CD14-positive monocyte (primary cell): ENCODE results near the gene MIDN. TPM values are rescaled to one million over a fixed set of nuclear protein-coding genes. Genes with fewer than 3 reads are reported as not detected.

ENCODE experiments used
- DNase-seq, 3 donors: peaks; one replicate each; pipeline ENCODE4 v3.0.0-alpha.2; 2011 to 2022
- H2AFZ ChIP-seq: 2 replicates; pipeline ENCODE4 v1.6.0; 2012; ENCODE audit warnings: mild to moderate bottlenecking, low read depth, low read length, inconsistent platforms; ENCODE audit not compliant: insufficient read depth, poor library complexity, severe bottlenecking
- H3K27ac ChIP-seq, 2 donors: 1 replicate in 1 of 2; 2 replicates in 1 of 2; pipeline ENCODE4 v1.5.1; 2012 to 2013; ENCODE audit warnings: low read length in 2 of 2, control low read depth in 1 of 2, inconsistent platforms in 1 of 2, low read depth in 1 of 2, mild to moderate bottlenecking in 1 of 2
- H3K27me3 ChIP-seq, 2 donors: one replicate each; pipeline versions ENCODE4 v1.6.0 to v1.6.1; 2011 to 2013; ENCODE audit warnings: low read length in 2 of 2; ENCODE audit not compliant: control insufficient read depth in 2 of 2, insufficient read depth in 2 of 2
- H3K36me3 ChIP-seq, 2 donors: replicated peaks in 1 of 2; 1 replicate in 1 of 2; 2 replicates in 1 of 2; pipeline versions ENCODE4 v1.5.1 to v1.6.1; 2012 to 2013; ENCODE audit warnings: low read length in 2 of 2, control low read depth in 1 of 2, inconsistent platforms in 1 of 2, mild to moderate bottlenecking in 1 of 2; ENCODE audit not compliant: insufficient read depth in 2 of 2, control insufficient read depth in 1 of 2
- H3K4me1 ChIP-seq, 2 donors: 1 replicate in 1 of 2; 2 replicates in 1 of 2; pipeline versions ENCODE4 v1.5.1 to v1.6.1; 2012 to 2013; ENCODE audit warnings: low read length in 2 of 2, control low read depth in 1 of 2, inconsistent platforms in 1 of 2, mild to moderate bottlenecking in 1 of 2, moderate library complexity in 1 of 2; ENCODE audit not compliant: insufficient read depth in 2 of 2, control insufficient read depth in 1 of 2
- H3K4me2 ChIP-seq: replicated peaks from 2 replicates; pipeline ENCODE3; 2012; ENCODE audit warnings: low read length, moderate library complexity, mild to moderate bottlenecking; ENCODE audit not compliant: poor library complexity, severe bottlenecking; ENCODE audit errors: extremely low read depth
- H3K4me3 ChIP-seq, 3 experiments: fragments of 200-600 bp in 1 of 3; sonication (generic) in 1 of 3; replicated peaks in 1 of 3; 1 replicate in 2 of 3; 2 replicates in 1 of 3; pipeline ENCODE4 v1.5.1; 2011 to 2013; ENCODE audit warnings: low read length in 3 of 3, mild to moderate bottlenecking in 3 of 3, control low read depth in 2 of 3, low read depth in 2 of 3, inconsistent platforms in 1 of 3, moderate library complexity in 1 of 3
- H3K79me2 ChIP-seq: 2 replicates; pipeline ENCODE4 v1.6.0; 2012; ENCODE audit warnings: mild to moderate bottlenecking, control low read depth, inconsistent platforms, low read length, moderate library complexity; ENCODE audit not compliant: insufficient read depth
- H3K9ac ChIP-seq: 2 replicates; pipeline ENCODE4 v1.6.0; 2017; ENCODE audit warnings: low read length, mild to moderate bottlenecking; ENCODE audit not compliant: insufficient read depth, poor library complexity, severe bottlenecking
- H3K9me3 ChIP-seq, 2 donors: replicated peaks in 1 of 2; 1 replicate in 1 of 2; 2 replicates in 1 of 2; pipeline versions ENCODE4 v1.5.1 to v1.6.1; 2012 to 2013; ENCODE audit warnings: low read length in 2 of 2, control low read depth in 1 of 2; ENCODE audit not compliant: control insufficient read depth in 1 of 2, insufficient read depth in 1 of 2
- H4K20me1 ChIP-seq: 2 replicates; pipeline ENCODE4 v1.6.0; 2012; ENCODE audit warnings: mild to moderate bottlenecking, low read length, control low read depth, moderate library complexity; ENCODE audit not compliant: insufficient read depth
- H3K27ac Mint-ChIP-seq, 7 donors: one replicate each; pipeline ENCODE4 v1.8.0; 2020; ENCODE audit warnings: mild to moderate bottlenecking in 7 of 7, mixed read lengths in 7 of 7, moderate library complexity in 6 of 7, inconsistent platforms in 2 of 7
- H3K27me3 Mint-ChIP-seq, 3 donors: one replicate each; pipeline ENCODE4 v1.8.0; 2021 to 2022; ENCODE audit warnings: low read depth in 3 of 3, mild to moderate bottlenecking in 3 of 3, mixed read lengths in 3 of 3, moderate library complexity in 3 of 3, inconsistent platforms in 1 of 3
- H3K36me3 Mint-ChIP-seq, 2 donors: one replicate each; pipeline ENCODE4 v1.8.0; 2020; ENCODE audit warnings: mixed read lengths in 2 of 2, inconsistent platforms in 1 of 2, mild to moderate bottlenecking in 1 of 2
- H3K4me1 Mint-ChIP-seq: one replicate; pipeline ENCODE4 v1.8.0; 2020; ENCODE audit warnings: mild to moderate bottlenecking, mixed read lengths
- H3K4me3 Mint-ChIP-seq, 2 donors: one replicate each; pipeline ENCODE4 v1.8.0; 2020; ENCODE audit warnings: mild to moderate bottlenecking in 2 of 2, mixed read lengths in 2 of 2, moderate library complexity in 1 of 2
- H3K9me3 Mint-ChIP-seq, 7 donors: one replicate each; pipeline ENCODE4 v1.8.0; 2020 to 2022; ENCODE audit warnings: mixed read lengths in 7 of 7, mild to moderate bottlenecking in 6 of 7, moderate library complexity in 6 of 7, inconsistent platforms in 2 of 7
- WGBS: methylation state at CpG from one replicate; pipeline ENCODE4 v1.1.5; 2013; ENCODE audit warnings: missing lambda C conversion rate; ENCODE audit not compliant: insufficient coverage; 5-methylcytosine and 5-hydroxymethylcytosine counted together
- intact Hi-C, 2 donors: fragments of 100-400 bp; cut with micrococcal nuclease; formaldehyde crosslinking; loops; one replicate each; pipeline versions ENCODE4 v1.15.0 to v1.15.1; 2023
- polyA plus RNA-seq, 3 donors: library from polyadenylated mRNA; depleted of rRNA in 1 of 3; unstranded in 2 of 3; stranded (reverse) in 1 of 3; fragments of 300-500 nt in 2 of 3; fragments of >200 nt in 1 of 3; fragmentation: Illumina TruSeq in 2 of 3; gene quantifications; 1 replicate in 2 of 3; 2 replicates in 1 of 3; pipeline ENCODE4 v1.2.3, GENCODE V29; 2012 to 2021
- TF ChIP-seq, protein P1 (sequence below): fragments of 200-600 bp; IDR thresholded peaks from one replicate; pipeline ENCODE4 v1.8.0; 2022; ENCODE audit warnings: antibody characterized with exemption, mild to moderate bottlenecking

The MIDN gene
- polyA plus RNA-seq, 3 donors: 5.6 to 301 (median 11.0) TPM

DNA sequence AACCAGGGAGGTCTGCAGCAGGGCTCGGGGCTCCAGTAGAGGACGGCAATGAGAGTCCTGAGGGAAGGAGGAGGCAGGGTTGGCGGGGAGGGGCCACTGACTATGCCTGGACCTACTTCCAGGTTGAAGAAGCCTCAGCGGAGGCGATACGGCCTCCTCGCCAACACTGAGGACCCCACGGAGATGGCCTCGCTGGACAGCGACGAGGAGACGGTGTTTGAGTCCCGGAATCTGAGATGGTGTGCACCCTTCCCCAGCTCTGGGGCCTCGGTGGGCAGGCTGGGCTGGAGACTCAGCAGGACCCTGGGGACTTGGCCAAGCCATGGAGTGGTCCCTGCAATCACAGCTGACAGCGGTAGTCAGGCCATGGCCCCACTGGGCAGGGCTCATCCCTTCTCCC lies 28.7 kb downstream of the MIDN start:
- H3K4me1 ChIP-seq: peaks cover 41 to 50% of the 10 kb centered on the region in 2 donors

DNA sequence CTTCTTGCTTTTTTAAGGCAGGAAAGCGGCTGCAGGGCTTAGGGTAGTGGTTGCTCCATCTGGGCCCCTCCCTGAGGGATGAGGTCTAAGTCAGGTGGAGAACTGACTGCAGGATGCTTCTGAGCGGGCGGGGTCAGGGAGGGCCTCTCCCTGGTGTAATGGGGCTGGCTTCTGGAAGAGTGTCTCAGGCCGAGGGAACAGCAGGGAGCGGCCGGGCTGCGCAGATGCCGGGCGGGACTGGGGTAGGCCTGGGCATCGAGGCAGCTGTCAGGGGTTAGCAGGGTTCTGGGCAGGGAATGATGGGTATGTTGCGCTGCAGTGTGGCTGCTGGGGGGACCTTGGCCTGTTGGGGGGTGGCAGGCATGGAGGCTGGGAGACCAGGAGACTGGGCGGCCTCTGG lies 29.7 kb downstream of the MIDN start:
- peaks cover 43% of the 10 kb centered on the region for H4K20me1 ChIP-seq
- H2AFZ ChIP-seq: no peak overlapping the region
- peaks cover 31 to 39% of the 10 kb centered on the region in 2 donors for H3K4me1 ChIP-seq
- Mint-ChIP-seq H3K9me3 (peaks cover 0 to 4% (median 0%) of the 10 kb centered on the region in 7 donors), H3K4me3 (no peak overlapping the region), H3K4me1 (peaks cover 29% of the 10 kb centered on the region), H3K27me3 (peaks cover 2 to 5% (median 3%) of the 10 kb centered on the region in 3 donors), H3K27ac (peak overlapping the region in 2 of 7 donors; percentile 26 to 66), H3K36me3 (peaks cover 28 to 51% of the 10 kb centered on the region in 2 donors)
- H3K9me3 ChIP-seq: no peaks in the 10 kb centered on the region
- no peak for DNase-seq
- no peak overlapping the region for H3K4me2 ChIP-seq
- no peak overlapping the region for H3K4me3 ChIP-seq
- intact Hi-C loops: loop anchor here (5.0 kb wide), 2 partner anchors 79 to 104 kb away; partner anchors contain the start of gene NDUFS7 (in 2 of the 2)
- no peak overlapping the region for H3K9ac ChIP-seq
- peaks cover 31% of the 10 kb centered on the region for H3K79me2 ChIP-seq
- WGBS: 85% methylated on average over 11 of the region's 12 CpGs
- TF ChIP-seq, protein P1, sequence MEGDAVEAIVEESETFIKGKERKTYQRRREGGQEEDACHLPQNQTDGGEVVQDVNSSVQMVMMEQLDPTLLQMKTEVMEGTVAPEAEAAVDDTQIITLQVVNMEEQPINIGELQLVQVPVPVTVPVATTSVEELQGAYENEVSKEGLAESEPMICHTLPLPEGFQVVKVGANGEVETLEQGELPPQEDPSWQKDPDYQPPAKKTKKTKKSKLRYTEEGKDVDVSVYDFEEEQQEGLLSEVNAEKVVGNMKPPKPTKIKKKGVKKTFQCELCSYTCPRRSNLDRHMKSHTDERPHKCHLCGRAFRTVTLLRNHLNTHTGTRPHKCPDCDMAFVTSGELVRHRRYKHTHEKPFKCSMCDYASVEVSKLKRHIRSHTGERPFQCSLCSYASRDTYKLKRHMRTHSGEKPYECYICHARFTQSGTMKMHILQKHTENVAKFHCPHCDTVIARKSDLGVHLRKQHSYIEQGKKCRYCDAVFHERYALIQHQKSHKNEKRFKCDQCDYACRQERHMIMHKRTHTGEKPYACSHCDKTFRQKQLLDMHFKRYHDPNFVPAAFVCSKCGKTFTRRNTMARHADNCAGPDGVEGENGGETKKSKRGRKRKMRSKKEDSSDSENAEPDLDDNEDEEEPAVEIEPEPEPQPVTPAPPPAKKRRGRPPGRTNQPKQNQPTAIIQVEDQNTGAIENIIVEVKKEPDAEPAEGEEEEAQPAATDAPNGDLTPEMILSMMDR: no peak
- peaks cover 29 to 32% of the 10 kb centered on the region in 2 donors for H3K36me3 ChIP-seq
- no peak overlapping the region for H3K27ac ChIP-seq
- H3K27me3 ChIP-seq: peaks cover 0 to under 1% of the 10 kb centered on the region in 2 donors

More for the DNA sequence above, 28.7 kb downstream of the MIDN start:
- H3K4me1 Mint-ChIP-seq: peaks cover 39% of the 10 kb centered on the region
- no peaks in the 10 kb centered on the region for H3K9me3 ChIP-seq
- WGBS: 98% methylated on average over 9 of the region's 15 CpGs
- H3K36me3 Mint-ChIP-seq: peaks cover 37 to 61% of the 10 kb centered on the region in 2 donors
- no peak overlapping the region for H3K9ac ChIP-seq
- H2AFZ ChIP-seq: no peak overlapping the region
- H3K9me3 Mint-ChIP-seq: peaks cover 0 to 2% (median 0%) of the 10 kb centered on the region in 7 donors
- no peaks in the 10 kb centered on the region for H3K27me3 Mint-ChIP-seq
- peak overlapping the region in 1 of 2 donors; percentile 65 for H3K4me3 Mint-ChIP-seq
- no peak overlapping the region for H3K4me3 ChIP-seq
- DNase-seq: no peak
- H3K27ac Mint-ChIP-seq: peak overlapping the region in 6 of 7 donors; percentile 54 to 85 (median 80)
- H3K27me3 ChIP-seq: no peaks in the 10 kb centered on the region
- H3K4me2 ChIP-seq: no peak overlapping the region
- H3K79me2 ChIP-seq: peaks cover 42% of the 10 kb centered on the region
- intact Hi-C loops: loop anchor here (5.0 kb wide), 2 partner anchors 80 to 105 kb away; partner anchors contain the start of gene NDUFS7 (in 2 of the 2)
- TF ChIP-seq, protein P1: no peak
- peaks cover 39 to 42% of the 10 kb centered on the region in 2 donors for H3K36me3 ChIP-seq
- peak overlapping the region in 1 of 2 donors; percentile 89 for H3K27ac ChIP-seq
- peaks cover 53% of the 10 kb centered on the region for H4K20me1 ChIP-seq
